Measurements from ENCODE around the gene SCGB1C1.
"Not testable (repeated sequence)": the region's sequence is repeated elsewhere in the genome, so short reads cannot be mapped to it uniquely, and the experiment has no call there.

Gene SCGB1C1

DNA sequence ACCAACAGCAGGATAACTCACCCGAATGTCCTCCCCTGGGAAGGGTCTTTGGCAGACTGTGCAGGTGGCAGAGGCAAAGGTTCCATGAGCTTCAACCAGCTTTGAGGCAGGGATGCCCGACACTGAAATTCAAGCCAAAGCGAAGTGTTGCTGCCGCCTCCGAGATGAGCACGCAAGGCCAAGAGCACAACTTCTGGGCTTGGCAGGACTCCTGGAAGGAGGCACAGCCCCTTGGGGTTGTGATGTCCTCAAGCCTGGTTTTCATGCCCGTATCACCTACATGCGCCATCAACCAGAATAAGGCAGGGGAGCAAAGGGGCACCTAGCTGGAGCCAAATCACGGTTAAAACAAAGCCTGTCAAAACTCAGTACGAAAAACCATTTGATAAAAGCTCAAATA is 37.6 kb downstream of the SCGB1C1 start:
- H3K4me3 ChIP-seq (ENCODE audit: control insufficient read depth, low read depth, low read length): no peak overlapping the region
- TF ChIP-seq, protein P1, sequence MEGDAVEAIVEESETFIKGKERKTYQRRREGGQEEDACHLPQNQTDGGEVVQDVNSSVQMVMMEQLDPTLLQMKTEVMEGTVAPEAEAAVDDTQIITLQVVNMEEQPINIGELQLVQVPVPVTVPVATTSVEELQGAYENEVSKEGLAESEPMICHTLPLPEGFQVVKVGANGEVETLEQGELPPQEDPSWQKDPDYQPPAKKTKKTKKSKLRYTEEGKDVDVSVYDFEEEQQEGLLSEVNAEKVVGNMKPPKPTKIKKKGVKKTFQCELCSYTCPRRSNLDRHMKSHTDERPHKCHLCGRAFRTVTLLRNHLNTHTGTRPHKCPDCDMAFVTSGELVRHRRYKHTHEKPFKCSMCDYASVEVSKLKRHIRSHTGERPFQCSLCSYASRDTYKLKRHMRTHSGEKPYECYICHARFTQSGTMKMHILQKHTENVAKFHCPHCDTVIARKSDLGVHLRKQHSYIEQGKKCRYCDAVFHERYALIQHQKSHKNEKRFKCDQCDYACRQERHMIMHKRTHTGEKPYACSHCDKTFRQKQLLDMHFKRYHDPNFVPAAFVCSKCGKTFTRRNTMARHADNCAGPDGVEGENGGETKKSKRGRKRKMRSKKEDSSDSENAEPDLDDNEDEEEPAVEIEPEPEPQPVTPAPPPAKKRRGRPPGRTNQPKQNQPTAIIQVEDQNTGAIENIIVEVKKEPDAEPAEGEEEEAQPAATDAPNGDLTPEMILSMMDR (conservative IDR thresholded peaks at IDR 0.05; ENCODE audit: control insufficient read depth, insufficient read depth, low read depth, low read length): no peak
- DNase-seq (ENCODE audit: low read depth): no peak

DNA sequence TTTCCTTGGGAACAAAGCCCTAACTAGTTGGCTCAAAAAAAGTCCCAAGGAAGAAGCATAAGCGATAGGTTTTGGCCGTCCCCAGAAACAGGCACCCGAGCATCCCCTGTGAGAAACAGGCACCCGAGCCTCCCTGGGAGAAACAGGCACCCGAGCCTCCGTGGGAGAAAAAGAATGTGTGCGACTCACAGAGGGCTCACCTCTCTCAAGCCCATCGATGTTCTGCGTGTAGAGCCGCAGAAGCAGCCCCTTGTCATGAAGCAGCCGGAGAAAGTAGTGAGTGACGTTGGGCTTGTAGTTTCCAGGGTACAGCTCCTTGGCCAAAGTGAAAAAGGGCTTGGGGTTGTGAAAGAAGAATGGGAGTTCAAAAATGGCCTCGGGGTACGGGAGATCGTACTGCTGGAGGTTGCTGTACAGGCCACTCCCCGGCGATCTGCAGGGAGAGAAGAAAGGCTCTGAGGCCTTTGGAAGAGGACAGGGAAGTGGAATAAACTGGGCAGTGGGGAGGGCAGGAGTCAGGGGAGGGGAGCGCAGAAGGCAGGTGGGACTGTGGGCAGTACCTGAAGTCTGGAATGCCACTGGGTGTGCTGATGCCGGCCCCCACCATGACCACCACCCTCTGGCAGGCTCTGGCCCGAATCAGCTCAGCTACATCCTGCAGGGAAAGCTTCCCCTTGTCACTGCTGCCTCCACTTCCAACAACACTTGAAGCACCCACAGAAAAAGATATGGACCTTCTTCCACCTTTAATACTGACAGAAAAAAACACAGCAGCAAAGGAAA is 40.1 kb downstream of the SCGB1C1 start:
- TF ChIP-seq, protein P1 (conservative IDR thresholded peaks at IDR 0.05; ENCODE audit: control insufficient read depth, insufficient read depth, low read depth, low read length): no peak
- no peak overlapping the region for H3K4me3 ChIP-seq (ENCODE audit: control insufficient read depth, low read depth, low read length)
- DNase-seq (ENCODE audit: low read depth): no peak

DNA sequence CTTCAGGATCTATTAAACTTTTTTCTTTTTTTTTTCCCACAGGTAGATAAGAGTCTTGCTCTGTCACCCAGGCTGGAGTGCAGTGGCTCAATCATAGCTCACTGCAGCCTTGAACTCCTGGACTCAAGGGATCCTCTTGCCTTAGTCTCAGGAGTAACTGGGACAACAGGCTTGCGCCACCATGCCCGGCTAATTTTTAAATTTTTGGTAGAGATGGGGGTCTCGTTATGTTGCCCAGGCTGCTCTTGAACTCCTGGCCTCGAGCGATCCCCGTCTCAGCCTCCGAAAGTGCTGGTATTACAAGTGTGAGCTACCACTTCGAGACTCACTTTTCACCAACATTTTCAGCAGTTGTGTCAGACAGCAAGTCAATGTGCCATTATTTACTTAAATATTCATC is 42.3 kb downstream of the SCGB1C1 start:
- TF ChIP-seq, protein P1 (conservative IDR thresholded peaks at IDR 0.05; ENCODE audit: control insufficient read depth, insufficient read depth, low read depth, low read length): no peak
- H3K4me3 ChIP-seq (ENCODE audit: control insufficient read depth, low read depth, low read length): peak overlapping the region; percentile 90

DNA sequence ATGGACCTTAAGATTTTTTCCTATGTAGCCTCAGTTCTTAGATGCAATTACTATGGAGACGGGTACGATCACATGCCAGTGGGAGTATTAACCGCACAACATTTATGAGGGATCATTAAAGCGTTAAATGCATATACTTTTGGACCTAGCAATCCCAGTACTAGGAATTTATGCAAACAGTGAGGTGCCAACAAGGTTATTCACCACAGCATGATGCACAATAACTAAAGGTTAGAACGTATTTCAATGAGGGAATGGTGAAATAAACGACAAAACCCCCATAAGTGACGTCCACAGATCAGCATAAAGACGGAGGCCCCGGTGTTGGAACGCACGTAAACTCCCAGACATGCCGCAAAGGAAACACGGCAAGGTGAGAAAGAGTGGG is 42.7 kb downstream of the SCGB1C1 start:
- peak overlapping the region; percentile 90 for H3K4me3 ChIP-seq (ENCODE audit: control insufficient read depth, low read depth, low read length)
- peak; percentile 19 for DNase-seq (ENCODE audit: low read depth)
- TF ChIP-seq, protein P1 (conservative IDR thresholded peaks at IDR 0.05; ENCODE audit: control insufficient read depth, insufficient read depth, low read depth, low read length): no peak

More for the DNA sequence above, 42.3 kb downstream of the SCGB1C1 start:
- no peak for DNase-seq (ENCODE audit: low read depth)

DNA sequence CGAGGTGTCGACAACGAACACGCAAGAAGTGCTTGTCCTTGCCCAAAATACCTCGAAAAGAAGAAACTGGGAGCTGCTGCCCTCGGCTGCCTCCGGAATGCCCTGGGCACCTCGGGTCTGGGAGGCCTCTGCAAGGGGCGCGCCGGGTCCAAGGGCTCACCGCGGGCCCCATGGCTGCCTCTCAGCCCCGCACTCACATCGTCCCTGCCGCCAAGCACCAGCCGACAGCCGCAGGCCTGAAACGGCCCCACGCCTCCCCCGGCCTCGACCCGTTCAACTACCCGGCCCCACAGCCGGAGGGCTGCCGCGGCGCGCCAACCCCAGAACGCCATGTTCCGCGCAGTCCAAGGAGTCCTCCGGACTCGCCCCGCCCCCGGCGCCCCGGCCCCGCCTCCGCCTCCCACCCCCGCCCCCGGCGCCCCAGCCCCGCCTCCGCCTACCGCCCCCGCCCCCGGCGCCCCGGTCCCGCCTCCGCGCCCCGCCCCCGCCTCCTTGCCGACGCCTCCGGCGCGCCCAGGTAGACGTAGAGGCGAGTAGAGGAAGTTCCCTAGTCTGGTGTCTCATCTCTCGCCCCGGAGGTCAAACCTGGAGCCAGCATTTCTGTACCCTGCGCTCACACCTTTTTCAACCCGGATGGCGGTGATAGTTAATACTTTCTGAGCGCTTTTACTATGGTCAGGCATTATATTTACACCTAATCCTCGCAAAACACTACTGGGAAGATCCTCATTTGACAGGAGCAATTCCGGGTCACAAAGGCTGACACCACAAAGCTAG is 43.3 kb downstream of the SCGB1C1 start, which contains the start of gene SIRT3:
Gene SIRT3 (minus strand): TSS at position 346 of the 777 bp plus-strand sequence. CDS start 14 bp downstream, at position 332.
- DNase-seq (ENCODE audit: low read depth): peak; percentile 73
- H3K4me3 ChIP-seq (ENCODE audit: control insufficient read depth, low read depth, low read length): peak within 1 kb of the TSS; percentile 90
- TF ChIP-seq, protein P1 (conservative IDR thresholded peaks at IDR 0.05; ENCODE audit: control insufficient read depth, insufficient read depth, low read depth, low read length): no peak

DNA sequence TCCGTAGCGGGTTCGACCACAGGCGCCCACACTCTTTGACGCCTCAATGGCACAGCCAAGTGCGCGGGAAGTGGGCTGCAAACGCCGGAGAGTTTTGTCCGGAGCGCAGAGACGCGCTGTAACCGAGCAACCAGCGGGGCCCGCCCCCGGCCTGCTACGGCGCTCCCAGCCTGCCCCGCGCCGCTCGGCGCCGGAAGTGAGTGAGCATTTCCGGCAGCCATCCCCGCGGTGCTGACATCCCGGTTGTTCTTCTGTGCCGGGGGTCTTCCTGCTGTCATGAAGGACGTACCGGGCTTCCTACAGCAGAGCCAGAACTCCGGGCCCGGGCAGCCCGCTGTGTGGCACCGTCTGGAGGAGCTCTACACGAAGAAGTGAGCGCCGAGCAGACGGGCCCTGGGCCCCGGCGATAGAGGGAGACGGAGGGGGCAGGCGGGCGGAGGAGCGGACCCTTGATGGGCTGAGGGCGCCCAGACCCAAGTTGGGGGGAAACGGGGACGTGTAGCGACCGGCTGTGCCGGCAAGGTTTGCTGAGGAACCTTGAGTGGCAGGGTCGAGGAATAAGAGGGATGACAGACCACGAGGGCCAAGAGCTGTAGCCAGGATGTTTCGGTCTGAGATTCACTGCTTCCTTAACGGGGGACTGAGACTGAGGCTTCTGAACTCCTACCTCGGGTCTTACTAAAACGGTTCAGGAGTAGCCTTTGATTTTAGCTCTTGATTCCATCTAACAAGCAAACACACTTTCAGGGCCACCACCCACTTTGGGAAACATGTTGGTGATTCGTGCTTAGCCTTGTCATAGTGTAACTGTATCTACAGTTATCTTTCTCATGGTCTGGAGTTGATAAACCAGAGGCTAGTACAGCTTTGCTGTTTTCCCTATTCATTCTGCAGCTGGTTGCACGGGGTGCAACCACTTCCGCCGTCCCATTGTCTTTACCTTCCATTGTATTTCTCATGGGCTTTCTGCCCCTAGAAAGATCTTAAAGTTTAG is 44.2 kb downstream of the SCGB1C1 start, which contains the start of gene PSMD13:
Gene PSMD13 (plus strand): TSS at position 203 of the 994 bp plus-strand sequence. CDS start 74 bp downstream, at position 277.
- DNase-seq (ENCODE audit: low read depth): peak; percentile 82
- H3K4me3 ChIP-seq (ENCODE audit: control insufficient read depth, low read depth, low read length): peak within 1 kb of the TSS; percentile 90
- TF ChIP-seq, protein P1 (conservative IDR thresholded peaks at IDR 0.05; ENCODE audit: control insufficient read depth, insufficient read depth, low read depth, low read length): no peak

DNA sequence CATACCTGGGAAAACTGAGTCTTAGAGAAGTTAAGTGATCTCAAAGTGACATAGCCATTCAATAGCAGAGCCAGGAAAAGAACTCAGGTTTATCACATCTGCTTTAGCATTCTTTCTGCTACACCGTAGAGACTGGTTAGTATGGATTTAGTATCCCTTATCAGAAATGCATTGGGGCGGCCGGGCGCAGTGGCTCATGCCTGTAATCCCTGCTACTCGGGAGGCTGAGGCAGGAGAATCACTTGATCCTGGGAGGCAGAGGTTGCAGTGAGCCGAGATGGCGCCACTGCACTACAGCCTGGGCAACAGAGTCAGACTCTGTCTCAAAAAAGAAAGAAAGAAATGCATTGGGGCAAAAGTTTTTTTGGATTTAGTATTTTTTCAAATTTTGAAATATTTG is 45.5 kb downstream of the SCGB1C1 start:
- H3K4me3 ChIP-seq (ENCODE audit: control insufficient read depth, low read depth, low read length); DNase-seq (ENCODE audit: low read depth): not testable (repeated sequence)
